Measurements from ENCODE around the gene TAF4.

DNA sequence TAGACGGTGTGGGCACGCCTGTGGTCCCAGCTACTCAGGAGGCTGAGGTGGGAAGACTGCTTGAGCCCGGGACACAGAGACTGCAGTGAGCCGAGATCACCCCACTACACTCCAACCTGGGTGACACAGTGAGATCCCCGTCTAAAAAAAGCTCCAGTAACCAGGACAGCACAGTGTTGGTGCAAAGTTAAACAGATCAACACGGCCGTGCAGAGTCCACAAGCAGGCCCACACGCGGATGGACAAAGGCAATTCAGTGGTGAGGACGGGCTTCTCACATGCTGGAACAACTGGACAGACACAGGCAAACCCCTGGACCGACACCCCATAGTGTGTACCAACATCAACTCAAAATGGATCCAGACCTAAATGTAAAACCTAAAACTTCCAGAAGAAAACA is 41.7 kb downstream of the TAF4 start:
- TF ChIP-seq, protein P1, sequence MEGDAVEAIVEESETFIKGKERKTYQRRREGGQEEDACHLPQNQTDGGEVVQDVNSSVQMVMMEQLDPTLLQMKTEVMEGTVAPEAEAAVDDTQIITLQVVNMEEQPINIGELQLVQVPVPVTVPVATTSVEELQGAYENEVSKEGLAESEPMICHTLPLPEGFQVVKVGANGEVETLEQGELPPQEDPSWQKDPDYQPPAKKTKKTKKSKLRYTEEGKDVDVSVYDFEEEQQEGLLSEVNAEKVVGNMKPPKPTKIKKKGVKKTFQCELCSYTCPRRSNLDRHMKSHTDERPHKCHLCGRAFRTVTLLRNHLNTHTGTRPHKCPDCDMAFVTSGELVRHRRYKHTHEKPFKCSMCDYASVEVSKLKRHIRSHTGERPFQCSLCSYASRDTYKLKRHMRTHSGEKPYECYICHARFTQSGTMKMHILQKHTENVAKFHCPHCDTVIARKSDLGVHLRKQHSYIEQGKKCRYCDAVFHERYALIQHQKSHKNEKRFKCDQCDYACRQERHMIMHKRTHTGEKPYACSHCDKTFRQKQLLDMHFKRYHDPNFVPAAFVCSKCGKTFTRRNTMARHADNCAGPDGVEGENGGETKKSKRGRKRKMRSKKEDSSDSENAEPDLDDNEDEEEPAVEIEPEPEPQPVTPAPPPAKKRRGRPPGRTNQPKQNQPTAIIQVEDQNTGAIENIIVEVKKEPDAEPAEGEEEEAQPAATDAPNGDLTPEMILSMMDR (IDR thresholded peaks at IDR 0.05), result no peak
- no peak for TF ChIP-seq POLR2A (IDR thresholded peaks at IDR 0.05)
